ENCODE data around the gene MRPL49.
"Not testable (repeated sequence)": the region's sequence is repeated elsewhere in the genome, so short reads cannot be mapped to it uniquely, and the experiment has no call there.

Gene MRPL49

DNA sequence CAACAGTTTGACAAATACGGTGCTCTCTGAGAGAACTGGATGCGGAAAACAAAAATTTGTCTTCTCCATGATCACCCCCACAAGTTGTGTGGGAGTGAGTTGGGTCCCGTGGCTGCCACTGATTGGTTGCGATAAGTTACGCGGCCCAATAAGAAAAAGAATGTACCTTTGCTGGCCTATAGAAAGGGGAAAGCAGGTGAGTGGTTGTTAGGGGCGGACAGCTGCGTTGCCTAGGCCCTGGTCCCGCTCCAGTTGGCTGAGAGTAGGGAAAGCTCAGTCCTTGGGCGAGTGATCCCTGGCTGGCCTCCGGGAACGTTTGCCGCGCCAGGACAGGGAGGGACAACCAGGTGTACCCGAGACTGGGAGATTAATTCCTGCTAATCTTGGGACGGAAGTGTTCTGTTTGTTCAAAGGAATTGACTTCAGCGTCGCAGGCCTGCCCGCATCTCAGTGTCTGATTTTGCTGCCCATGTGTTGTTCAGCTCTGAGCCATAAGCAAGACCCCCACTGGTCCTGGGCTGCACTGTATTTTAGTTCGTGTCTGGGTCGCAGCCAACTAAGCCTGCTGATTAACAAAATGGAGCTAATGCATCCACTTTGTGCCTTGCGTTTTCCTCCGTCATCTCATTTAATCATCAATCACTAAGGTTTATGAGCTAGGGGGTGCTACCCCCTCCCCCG, 13.0 kb downstream of the MRPL49 start:
- DNase-seq: peak; percentile 79

GRCh38 chr11:65135633-65136145, 13.6 kb downstream of the MRPL49 start:
- DNase-seq: no peak

- DNase-seq: no peak
Observed at GRCh38 chr11:65136515-65137096, 14.5 kb downstream of the MRPL49 start.

DNA sequence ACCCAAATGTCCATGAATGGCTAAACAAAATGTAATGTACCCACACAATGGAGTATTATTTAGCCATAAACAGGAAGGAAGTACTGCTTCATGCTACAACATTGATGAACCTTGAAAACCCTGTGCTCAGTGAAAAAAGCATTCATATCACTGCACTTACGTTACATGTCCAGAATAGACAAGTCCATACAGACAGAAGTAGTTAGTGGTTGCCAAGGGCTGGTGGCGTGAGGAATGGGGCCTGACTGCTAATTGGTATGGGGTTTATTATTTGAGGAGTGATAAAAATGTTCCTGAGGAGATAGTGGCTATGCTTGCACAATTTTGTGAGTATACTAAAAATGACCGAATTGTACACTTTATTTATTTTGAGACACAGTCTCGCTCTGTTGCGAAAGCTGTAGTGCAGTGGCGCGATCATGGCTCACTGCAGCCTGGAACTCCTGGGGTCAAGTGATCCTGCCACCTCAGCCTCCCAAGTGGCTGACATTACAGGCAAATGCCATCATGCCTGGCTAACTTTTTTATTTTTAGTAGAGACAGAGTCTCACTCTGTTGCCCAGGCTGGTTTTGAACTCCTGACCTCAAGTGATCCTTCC, 19.9 kb downstream of the MRPL49 start:
- DNase-seq: no peak

DNA sequence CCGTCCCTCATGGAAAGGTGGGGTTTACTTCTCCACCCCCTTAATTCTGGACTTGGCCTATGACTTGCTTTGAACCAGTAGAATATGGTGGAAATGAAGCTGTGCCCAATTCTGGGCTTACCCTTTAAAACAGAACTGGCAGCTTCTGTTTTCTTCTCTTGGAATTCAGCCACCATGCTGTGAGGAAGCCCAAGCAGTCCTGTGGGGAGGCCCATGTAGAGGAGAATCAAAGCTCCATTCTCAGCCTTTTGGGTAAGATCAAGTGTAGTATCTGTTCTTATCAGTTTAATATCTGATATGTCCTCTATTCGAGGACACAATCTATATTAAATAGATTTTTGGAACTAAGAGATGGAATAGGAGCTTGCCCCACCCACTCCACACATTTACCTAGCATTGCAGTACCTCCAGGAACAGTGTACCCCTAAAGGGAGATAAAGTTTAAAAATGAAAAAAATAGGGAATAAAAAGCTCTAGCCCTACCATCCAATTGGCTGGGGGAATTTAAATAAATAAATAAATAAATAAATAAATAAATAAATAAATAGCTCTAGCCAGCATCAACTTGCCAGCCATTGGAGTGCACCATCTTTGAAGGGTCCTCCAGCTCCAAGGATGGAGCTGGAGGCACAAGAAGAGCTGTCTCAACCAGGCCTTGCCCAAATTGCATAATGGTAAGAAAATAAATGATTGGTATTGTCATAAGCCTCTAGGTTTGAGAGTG, 25.4 kb downstream of the MRPL49 start:
- DNase-seq: no peak

- DNase-seq: no peak
Observed at GRCh38 chr11:65148657-65149056, 26.5 kb downstream of the MRPL49 start.

GRCh38 chr11:65150131-65150508, 28.0 kb downstream of the MRPL49 start:
- DNase-seq: not testable (repeated sequence)

DNA sequence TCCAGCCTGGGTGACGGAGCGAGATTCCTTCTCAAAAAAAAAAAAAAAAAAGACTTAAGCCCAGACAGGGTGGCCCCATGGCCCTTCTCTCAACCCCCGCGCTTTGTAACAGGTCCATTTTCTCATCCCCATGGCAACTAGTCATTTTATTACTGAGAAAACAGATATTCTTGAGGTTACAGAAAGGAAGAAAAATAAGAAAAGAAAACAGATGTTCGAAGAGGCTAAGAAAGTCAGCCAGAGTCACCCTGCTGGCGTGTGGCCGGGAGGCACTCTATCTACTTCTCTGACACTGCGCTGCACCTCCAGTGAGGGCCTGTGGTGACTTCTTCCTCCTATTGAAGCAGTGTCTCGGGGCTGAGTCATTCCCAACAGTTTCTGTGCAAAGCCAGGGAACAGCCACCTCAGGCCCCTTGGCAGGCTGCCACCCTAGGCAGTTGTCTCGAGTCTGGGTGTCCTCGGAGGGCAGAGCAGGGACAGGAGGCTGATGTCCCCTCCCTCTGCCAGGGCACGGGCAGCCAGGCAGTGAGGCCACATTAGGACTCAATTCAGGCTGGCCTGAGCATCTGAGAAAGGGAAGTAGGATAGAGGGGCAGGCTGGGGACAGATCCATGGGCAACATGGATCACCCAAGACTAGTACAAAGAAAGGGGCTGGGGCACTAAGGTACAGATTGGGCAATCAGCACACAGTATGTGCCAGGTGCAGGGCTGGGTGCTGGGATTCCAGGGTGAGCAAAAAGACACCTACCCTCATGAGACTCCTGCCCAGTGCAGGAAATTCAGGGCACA, 28.6 kb downstream of the MRPL49 start:
- peak; percentile 61 for DNase-seq

GRCh38 chr11:65151331-65151899, 29.3 kb downstream of the MRPL49 start:
- DNase-seq: no peak

DNA sequence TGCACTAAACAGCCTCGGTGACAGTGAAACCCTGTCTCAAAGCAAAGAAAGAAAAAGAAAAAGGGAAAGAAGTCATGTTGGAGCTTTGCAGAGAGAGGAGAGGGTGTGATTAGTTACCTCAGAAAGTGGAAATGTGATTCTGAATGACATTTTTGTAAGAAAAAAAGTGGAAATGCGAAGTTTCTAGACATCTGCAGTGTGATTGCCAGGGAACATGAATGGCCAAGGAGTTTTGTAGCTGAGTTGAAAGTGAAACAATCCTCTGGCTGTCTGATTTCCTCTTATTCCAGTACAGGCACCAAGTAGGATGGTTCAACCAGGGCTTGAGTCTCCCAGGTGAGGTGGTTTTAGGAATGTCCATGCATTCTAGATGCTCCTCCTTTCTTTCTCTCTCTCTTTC, 30.0 kb downstream of the MRPL49 start:
- no peak for DNase-seq

DNA sequence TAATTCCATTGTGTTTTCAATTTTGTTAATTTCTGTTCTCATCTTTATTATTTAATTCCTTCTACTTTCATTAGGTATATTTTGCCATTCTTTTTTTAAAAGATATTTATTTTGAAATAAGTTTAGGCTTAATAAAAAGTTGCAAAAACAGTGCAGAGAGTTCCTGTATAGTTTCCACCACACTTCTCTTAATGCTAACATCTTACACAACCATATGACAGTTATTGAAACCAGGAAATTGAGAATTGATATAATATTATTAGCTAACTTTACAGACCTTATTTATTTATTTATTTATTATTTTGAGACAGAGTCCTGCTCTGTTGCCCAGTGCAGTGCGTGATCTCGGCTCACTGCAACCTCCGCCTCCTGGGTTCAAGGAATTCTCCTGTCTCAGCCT, 34.1 kb downstream of the MRPL49 start:
- DNase-seq: no peak

DNA sequence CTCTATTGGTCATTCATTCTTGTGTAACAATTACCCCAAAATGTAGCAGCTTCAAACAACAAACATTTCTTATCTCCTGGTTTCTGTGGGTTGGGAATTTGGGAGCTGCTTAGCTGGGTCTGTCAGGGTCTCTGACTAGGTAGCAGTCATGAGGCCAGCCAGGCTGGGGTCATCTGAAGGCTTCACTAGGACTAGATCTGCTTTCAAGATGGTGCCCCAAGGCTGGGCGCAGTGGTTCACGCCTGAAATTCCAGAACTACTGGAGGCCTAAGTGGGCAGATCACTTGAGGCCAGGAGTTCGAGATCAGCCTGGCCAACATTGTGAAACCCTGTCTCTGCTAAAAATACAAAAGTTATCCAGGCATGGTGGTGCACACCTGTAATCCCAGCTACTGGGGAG, 34.8 kb downstream of the MRPL49 start:
- no peak for DNase-seq

- no peak for DNase-seq
Observed at GRCh38 chr11:65157336-65157735, 35.2 kb downstream of the MRPL49 start.

- no peak for DNase-seq
Observed at GRCh38 chr11:65159012-65159411, 36.9 kb downstream of the MRPL49 start.

DNA sequence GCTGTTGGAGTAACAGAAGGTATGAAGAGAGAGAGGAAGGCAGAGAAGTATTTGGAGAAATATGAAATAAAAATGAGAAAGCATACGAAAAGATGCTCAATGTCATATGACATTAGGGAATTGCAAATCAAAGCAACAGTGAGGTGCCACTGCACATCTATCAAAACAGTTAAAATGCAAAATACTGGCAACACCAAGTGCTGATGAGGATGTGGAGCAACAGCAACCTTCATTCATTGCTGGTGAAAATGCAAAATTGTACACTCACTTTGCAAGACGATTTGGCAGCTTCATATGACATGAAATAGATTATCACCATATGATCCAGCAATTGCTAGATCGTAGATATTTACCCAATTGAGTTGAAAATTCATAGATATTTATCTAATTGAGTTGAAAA, 38.5 kb downstream of the MRPL49 start:
- no peak for DNase-seq

DNA sequence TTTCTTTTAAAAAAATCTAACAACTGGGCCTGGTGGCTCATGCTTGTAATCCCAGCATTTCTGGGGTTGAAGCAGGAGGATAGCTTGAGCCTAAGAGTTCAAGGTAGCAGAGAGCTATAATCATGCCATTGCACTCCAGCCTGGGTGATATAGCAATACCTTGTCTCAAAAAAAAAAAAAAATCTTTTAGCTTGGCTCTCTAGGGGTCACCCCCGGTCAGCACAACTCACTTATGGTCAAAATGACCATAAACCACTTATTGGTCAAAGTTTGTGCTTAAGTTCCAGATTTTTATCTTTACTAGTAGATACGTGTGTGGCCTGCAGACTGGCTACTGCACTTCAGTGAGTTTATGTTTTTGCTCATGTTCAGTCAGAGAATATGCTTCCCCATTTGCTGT, 41.6 kb downstream of the MRPL49 start:
- DNase-seq: no peak

DNA sequence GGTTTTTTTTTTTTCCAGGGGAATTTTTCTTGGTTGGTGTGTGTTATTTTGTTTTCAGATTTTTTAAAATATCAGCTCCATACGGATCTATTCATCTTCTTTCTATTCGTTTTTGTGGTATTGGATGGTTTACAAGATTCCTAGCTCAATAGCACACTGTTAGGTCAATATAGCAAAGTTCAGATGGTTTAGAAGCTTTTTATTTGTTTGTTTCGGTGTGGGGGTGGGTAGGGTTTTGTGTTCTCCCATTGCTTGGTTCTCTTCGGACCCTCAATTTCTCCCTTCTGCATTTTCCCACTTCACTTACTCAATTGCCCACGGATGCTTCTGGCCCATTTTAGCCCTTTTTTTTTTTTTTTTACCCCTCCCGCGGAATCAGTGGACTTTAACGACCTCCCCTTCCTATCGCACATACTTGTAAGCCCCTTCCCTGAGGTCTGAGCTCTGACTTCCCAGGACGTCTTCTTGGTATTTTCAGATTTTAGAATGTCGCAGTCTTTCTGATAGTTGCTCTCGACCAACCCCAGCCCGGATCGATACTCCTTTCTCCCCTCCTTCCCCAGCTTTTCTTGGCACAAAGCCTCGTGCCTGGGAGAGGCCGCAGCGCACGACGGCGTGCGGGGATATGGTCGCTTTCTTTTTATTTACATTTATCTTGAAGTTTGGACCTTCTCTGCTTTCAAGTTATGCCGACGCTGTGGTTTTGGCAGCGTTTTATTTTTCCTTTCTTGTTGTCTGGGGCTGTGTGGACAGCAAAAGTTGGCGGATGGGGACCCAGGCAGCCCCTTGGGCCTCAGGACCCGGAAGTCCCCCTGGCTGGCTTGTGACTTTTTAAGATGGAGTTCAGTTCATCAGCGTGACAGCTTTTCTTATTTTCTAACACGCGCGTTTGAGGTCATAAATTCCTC, 43.5 kb downstream of the MRPL49 start:
- DNase-seq: no peak

- DNase-seq: no peak
Observed at GRCh38 chr11:65166893-65167292, 44.8 kb downstream of the MRPL49 start.

- no peak for DNase-seq
Observed at GRCh38 chr11:65167656-65168055, 45.5 kb downstream of the MRPL49 start.

DNA sequence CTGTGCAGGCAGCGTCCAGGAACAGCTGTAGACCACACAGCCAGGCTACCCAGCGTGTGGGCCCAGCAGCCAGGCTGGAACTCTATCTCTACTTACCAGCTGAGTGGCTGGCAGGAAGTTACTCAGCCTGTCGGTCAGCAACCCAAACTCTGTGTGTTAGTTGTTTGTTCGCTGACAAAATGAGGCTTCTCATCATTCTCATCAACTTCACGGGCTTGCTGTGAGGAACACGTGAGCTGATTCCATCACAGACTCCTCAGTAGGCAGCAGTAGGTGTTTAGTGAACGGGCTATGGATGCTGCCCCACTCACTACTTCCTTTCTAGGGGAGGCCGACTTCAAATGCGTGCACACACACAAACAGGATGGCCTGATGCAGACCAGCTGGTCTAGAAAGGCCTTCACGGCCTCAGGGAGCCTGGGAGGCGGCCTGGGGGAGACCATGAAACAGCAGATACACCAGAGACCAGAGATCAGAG, 47.1 kb downstream of the MRPL49 start:
- DNase-seq: no peak

- no peak for DNase-seq
Observed at GRCh38 chr11:65170058-65170534, 48.0 kb downstream of the MRPL49 start, which contains the start of gene SPDYC. Gene SPDYC, plus strand, starts transcription at chr11:65170233. Its CDS starts 1,125 bp downstream, at chr11:65171358.
